GM08714 (cell line): ENCODE results near the gene PALLD.

ENCODE experiments used
- H3K4me3 ChIP-seq: fragments of 200-500 bp; sonication (Bioruptor generic); 2 replicates; pipeline ENCODE4 v1.5.1; 2014; ENCODE audit warnings: mild to moderate bottlenecking, low read length, inconsistent platforms
- ZNF274 ChIP-seq: IDR thresholded peaks from 2 replicates; pipeline ENCODE4 v1.6.1; 2012; ENCODE audit warnings: mild to moderate bottlenecking, low read depth, low read length

Gene PALLD

GRCh38 chr4:168550064-168550766 is 53.4 kb downstream of the PALLD start:
- H3K4me3 ChIP-seq = no peak overlapping the region
- no peak for TF ChIP-seq ZNF274

GRCh38 chr4:168551211-168551610 is 54.4 kb downstream of the PALLD start:
- H3K4me3 ChIP-seq = no peak overlapping the region
- no peak for TF ChIP-seq ZNF274

- no peak overlapping the region for H3K4me3 ChIP-seq
- TF ChIP-seq ZNF274 = no peak
Observed at GRCh38 chr4:168551945-168552695, 55.3 kb downstream of the PALLD start.

GRCh38 chr4:168553714-168554370 is 57.0 kb downstream of the PALLD start:
- TF ChIP-seq ZNF274 = no peak
- no peak overlapping the region for H3K4me3 ChIP-seq

- no peak for TF ChIP-seq ZNF274
- H3K4me3 ChIP-seq = no peak overlapping the region
Observed at GRCh38 chr4:168555437-168555836, 58.6 kb downstream of the PALLD start.

- TF ChIP-seq ZNF274 = no peak
- no peak overlapping the region for H3K4me3 ChIP-seq
Observed at GRCh38 chr4:168557658-168558057, 60.8 kb downstream of the PALLD start.

GRCh38 chr4:168558599-168558998 is 61.7 kb downstream of the PALLD start:
- no peak overlapping the region for H3K4me3 ChIP-seq
- TF ChIP-seq ZNF274 = no peak

GRCh38 chr4:168560184-168561180 is 63.6 kb downstream of the PALLD start:
- no peak overlapping the region for H3K4me3 ChIP-seq
- no peak for TF ChIP-seq ZNF274

- no peak for TF ChIP-seq ZNF274
- no peak overlapping the region for H3K4me3 ChIP-seq
Observed at GRCh38 chr4:168562041-168562571, 65.3 kb downstream of the PALLD start.

- no peak for TF ChIP-seq ZNF274
- no peak overlapping the region for H3K4me3 ChIP-seq
Observed at GRCh38 chr4:168564023-168564422, 67.2 kb downstream of the PALLD start.

GRCh38 chr4:168565130-168565529 is 68.3 kb downstream of the PALLD start:
- no peak for TF ChIP-seq ZNF274
- H3K4me3 ChIP-seq = no peak overlapping the region

- TF ChIP-seq ZNF274 = no peak
- no peak overlapping the region for H3K4me3 ChIP-seq
Observed at GRCh38 chr4:168566726-168567125, 69.9 kb downstream of the PALLD start.

- TF ChIP-seq ZNF274 = no peak
- H3K4me3 ChIP-seq = no peak overlapping the region
Observed at GRCh38 chr4:168569066-168569930, 72.4 kb downstream of the PALLD start.

- no peak for TF ChIP-seq ZNF274
- no peak overlapping the region for H3K4me3 ChIP-seq
Observed at GRCh38 chr4:168569931-168570276, 73.1 kb downstream of the PALLD start.
